HG03097 (cell line): ENCODE results near the gene HOXA7.

Experiments
- ATAC-seq: cut with Tn5 transposase; IDR thresholded peaks from one replicate; pipeline ENCODE4 v1.9.1; 2021; ENCODE audit not compliant: unreplicated experiment, low FRiP score

Gene HOXA7

GRCh38 chr7:27156508-27156898 lies at the start of gene HOXA7:
Gene HOXA7, minus strand, starts transcription at chr7:27156675. Its CDS starts 130 bp downstream, at chr7:27156545.
- ATAC-seq = no peak

- ATAC-seq = no peak
Measured at GRCh38 chr7:27205325-27206280, 49.1 kb upstream of the HOXA7 start.

- ATAC-seq = no peak
Measured at GRCh38 chr7:27204851-27205322, 48.4 kb upstream of the HOXA7 start.

GRCh38 chr7:27203964-27204594 lies 47.6 kb upstream of the HOXA7 start:
- ATAC-seq = no peak

DNA sequence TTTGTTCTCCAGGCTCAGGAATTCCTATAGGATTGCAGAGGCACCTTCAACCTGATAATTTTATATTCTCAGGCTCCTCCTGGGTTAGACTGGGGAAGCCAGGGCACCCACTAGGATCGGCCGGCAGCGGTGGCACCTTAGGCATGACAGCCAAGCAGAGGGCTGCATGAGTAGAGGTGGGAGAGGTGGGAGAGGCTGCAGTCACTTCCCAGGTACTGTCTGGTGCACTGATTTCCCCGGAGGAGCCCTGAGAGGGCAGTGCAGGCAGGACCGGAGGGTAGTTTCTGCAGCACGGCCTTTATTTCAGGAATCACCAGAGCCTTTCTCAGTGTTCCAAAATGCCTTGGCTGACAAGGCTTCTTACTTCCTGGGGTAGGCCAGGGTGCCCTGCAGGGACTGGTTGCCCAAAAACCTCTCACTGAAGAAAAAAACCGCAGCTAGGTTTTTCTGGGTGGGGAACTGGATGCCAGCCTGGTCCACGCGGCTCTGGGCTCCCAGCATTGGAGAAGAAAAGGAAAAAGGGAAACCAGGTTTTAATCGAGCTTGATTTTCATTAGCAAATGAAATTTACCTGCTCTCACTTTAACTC lies 47.0 kb upstream of the HOXA7 start:
- ATAC-seq = no peak

GRCh38 chr7:27202862-27203134 lies 46.3 kb upstream of the HOXA7 start:
- no peak for ATAC-seq

DNA sequence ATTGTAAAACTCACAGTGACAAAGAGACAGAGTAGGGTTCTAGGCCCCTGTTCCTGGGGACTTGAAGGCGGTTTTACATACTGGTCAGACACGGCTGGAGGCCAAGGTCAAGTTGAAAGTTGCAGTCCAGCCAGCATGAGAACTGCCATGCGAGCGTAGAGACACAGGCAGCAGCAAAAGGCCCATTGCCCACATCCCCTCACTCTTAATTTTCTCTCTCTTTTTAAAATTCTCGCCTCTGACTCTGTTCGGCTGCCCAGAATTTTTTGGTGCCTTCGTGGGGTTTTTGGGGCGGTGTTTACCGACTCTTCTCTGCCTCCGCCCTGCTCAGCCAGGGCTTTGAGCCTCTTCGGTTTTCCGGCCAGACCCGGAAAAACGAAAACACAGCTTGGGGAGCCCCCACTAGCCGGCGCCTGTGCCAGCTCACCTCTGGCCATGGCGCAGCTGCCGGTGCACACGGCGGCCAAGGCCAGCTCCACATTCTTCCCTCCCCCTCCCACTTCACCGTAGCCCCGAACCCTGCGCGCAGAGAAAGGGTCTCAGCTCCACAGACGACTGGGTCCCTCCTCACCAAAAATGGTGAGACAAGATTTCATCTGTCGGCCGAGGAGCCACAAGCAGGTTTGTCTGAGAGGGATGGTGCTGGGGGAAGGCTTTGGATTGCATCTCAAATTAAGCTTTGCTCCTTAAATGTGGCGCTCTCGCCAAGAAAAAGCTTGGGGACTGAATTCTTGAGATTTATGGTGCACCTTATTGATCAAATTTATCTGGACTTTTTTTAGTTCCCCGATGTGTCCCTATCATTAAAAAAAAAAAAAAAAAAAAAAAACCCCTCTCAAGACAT lies 45.8 kb upstream of the HOXA7 start:
- ATAC-seq = no peak

GRCh38 chr7:27201580-27202017 lies 45.1 kb upstream of the HOXA7 start:
- ATAC-seq = no peak

DNA sequence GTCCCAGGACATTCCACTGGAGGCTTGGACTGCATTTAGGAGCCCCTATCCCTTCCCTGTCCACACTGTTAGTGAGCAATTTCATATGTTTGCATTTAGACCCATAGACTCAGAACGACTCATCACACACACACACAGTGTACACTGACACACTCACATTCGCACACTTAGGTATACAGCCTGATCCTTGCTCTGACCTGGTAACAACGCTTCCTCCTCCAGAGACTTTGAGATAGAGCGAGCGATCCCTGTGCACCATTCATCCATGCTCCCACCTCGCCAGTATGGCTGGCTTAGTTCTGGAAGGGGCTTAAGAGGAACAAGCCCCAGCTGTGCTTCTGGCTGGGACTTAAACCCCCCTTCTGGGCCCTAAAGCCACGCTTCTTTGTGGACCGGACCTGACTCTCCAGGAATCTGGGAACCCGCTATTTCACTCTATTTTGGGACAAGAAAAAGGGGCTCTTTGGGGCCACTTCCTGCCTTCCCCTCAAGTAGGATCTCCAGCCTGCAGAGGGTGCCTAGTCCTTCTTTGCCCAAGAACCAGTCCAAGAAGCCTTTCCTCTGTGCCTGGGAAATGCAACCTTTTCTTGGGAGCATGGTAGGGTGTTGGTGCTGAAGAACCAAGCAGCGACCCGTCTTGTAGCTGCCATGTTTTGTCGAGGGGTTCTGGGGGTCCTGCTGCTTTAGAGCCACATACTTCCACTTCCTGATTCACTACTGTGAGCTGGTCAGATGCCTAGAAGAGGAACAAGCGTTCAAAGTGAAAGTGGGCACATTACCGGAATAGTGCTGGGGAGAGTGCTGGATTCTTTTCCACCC lies 44.5 kb upstream of the HOXA7 start:
- ATAC-seq = no peak

DNA sequence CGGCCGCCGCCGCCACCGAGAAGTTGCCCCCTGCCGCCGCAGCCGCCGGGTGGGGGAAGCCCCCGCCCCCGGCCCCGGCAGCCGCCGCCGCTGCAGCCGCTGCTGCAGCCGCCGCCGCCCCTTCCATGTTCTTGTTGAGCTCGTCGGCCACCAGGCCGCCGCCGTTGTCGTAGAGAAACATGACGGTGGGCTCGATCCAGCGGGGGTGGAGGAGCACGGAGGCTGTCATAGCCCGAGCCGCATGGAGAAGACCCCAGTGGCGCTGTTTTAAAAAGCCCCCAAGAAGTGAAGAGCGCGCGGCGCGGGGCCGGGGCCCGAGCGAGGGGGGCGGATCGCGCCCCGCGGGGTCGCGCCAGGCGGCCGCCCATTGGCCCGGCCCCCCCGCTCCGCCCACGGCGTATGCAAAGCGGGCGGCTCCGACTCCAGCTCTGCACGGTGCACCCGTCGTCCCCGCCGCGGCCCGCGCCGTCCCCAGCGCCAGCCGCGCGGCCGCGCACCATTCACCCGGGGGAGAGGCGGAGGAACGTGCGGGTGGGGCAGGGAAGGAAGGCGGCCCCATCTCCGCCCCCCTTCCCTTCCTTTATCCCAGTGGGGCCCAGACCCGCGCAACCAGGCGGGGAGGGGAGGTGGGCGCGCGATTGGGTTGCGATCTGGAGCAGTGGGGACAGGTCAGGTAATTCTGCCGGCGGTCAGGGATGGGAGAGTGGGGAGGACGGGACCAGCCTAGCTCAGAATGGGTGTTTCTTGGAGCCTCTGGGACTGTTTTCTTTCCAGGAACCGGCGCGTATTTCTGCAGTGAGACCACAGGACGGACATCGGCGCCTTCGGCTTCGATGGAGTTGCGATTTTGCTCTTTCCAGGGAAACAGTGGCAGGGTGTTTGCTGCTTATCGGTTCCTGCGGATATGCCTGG lies 43.6 kb upstream of the HOXA7 start, which contains the start of gene HOXA13:
Gene HOXA13 (minus strand): TSS at position 243 of the 912 bp plus-strand sequence. CDS start 14 bp downstream, at position 229.
- no peak for ATAC-seq

DNA sequence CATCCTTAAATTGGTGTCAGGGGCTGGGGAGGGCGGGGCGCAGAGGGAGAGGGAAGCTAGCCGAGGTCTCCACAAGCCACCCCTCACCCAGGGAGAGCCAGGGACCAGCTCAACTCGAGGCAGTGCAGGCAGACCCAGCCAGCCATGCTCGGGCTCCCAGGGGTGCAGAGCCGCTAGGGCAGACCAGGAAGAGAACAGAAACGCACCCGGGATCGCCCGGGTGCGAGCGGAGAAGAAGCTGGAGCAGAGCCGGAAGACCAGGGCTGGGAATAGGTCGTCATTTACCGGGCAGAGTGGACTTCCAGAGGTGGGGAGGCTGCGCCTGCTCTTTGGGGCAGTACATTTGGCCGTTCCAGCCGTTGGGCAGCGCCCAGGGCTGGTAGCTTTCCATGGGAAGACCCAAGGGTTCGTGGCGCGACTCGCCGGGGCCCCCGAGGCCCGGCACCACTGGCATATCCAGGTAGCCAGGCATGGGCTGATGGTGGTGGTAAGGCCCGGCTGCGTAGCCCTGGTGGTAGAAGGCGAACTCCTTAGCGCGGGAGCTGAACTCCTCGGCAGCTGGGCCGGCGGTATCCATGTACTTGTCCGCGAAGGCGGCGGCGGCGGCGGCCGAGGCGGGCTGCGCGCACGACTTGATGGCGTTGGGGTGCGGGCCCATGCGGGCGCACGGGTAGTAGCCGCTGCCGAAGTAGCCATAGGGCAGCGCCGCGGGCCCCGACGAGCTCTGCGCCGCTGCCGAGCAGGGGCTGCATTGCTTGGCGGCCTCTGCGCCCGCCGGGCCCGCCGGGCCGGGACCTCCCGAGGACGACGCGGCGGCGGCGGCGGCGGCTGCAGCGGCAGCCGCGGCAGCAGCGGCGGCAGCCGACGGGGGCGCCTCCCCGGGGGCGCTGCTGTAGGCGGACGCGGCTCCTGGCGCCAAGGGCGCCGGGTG lies 42.7 kb upstream of the HOXA7 start:
- ATAC-seq = no peak

DNA sequence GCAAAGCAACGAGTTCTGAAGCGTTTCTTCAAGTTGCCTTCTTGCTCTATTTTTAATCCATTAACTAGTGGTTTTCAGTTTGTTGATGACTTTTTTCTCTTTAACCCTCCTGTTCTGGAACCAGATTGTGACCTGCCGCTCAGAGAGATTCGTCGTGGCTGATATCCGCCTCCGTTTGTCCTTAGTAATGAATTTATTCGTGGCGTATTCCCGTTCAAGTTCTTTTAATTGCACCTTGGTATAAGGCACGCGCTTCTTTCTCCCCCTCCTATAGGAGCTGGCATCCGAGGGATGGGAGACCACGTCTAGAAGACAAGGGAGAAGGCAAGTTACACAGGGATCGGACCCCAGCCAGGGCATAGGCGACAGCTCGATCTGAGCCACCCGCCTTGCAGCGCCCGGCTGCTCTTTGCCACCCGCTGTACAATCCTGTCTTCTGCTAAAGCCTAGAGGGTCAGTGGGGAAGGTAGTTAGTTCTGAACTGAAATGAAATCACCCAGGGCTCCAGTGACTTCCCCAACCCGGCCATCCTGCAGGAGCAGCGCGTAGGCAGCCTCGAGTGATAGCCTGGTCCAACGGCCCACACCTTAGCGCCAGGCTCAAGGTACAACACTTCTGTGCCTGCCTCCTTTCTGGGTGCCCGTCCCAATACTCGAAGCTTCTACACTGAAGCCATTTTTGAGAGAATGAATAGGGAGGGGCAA lies 41.8 kb upstream of the HOXA7 start:
- no peak for ATAC-seq

GRCh38 chr7:27197137-27198042 lies 40.9 kb upstream of the HOXA7 start:
- no peak for ATAC-seq

- ATAC-seq = no peak
Measured at GRCh38 chr7:27196287-27196767, 39.9 kb upstream of the HOXA7 start.

DNA sequence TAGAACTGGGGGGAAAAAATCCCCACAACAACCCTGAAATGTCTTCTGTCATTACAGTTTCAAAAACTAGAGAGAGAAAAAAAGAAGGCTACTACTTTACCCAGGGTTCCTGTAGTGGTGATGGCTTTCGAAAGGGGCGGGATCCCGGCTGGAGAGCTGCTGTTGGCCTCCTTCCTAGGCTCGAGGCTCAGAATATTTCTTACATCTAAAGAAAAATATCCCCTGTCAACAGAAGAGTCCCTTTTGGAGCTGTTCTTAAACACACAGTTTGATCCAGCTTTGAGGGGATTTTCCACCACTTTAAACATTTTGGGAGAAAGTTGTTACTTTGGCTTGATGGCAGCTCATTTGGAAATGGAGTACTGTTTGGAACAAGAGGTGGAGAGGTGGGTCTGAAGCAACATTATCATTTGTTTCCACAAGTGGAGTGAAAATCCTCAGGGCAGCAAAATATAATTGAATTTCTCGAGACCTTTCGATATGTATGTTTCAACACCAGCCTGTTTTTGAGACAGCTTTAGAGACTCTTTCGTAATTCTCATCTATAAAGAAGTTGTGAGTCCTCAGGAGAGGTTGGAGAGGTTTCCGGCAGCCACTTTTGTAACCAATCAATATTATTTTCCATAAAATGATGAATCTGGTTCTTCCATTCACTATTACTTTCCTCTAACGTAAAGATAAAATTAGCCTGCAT lies 38.4 kb upstream of the HOXA7 start:
- no peak for ATAC-seq
